ENCODE data around the gene SHBG.
"Not testable (repeated sequence)": the region's sequence is repeated elsewhere in the genome, so short reads cannot be mapped to it uniquely, and the experiment has no call there.

DNA sequence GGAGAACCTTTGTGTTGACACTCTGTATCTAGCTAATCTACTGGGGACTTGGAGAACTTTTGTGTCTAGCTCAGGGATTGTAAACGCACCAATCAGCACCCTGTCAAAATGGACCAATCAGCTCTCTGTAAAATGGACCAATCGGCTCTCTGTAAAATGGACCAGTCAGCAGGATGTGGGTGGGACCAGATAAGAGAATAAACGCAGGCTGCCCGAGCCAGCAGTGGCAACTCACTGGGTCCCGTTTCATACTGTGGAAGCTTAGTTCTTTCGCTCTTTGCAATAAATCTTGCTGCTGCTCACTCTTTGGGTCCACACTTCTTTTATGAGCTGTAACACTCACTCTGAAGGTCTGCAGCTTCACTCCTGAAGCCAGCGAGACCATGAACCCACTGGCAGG is 11.7 kb downstream of the SHBG start:
- TF ChIP-seq, protein P1, sequence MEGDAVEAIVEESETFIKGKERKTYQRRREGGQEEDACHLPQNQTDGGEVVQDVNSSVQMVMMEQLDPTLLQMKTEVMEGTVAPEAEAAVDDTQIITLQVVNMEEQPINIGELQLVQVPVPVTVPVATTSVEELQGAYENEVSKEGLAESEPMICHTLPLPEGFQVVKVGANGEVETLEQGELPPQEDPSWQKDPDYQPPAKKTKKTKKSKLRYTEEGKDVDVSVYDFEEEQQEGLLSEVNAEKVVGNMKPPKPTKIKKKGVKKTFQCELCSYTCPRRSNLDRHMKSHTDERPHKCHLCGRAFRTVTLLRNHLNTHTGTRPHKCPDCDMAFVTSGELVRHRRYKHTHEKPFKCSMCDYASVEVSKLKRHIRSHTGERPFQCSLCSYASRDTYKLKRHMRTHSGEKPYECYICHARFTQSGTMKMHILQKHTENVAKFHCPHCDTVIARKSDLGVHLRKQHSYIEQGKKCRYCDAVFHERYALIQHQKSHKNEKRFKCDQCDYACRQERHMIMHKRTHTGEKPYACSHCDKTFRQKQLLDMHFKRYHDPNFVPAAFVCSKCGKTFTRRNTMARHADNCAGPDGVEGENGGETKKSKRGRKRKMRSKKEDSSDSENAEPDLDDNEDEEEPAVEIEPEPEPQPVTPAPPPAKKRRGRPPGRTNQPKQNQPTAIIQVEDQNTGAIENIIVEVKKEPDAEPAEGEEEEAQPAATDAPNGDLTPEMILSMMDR (IDR thresholded peaks at IDR 0.05; ENCODE audit: low read depth, low read length), result not testable (repeated sequence)
- TF ChIP-seq POLR2A (IDR thresholded peaks at IDR 0.05; ENCODE audit: extremely low read depth, insufficient read length), result not testable (repeated sequence)
